CD14-positive monocyte (primary cell): ENCODE results near the gene SETD6. TPM values are rescaled to one million over a fixed set of nuclear protein-coding genes. Genes with fewer than 3 reads are reported as not detected.
"Not testable (repeated sequence)": the region's sequence is repeated elsewhere in the genome, so short reads cannot be mapped to it uniquely, and the experiment has no call there.

Experiments used
- DNase-seq, 3 donors: peaks; one replicate each; pipeline ENCODE4 v3.0.0-alpha.2; 2011 to 2022
- H2AFZ ChIP-seq: 2 replicates; pipeline ENCODE4 v1.6.0; 2012; ENCODE audit warnings: mild to moderate bottlenecking, low read depth, low read length, inconsistent platforms; ENCODE audit not compliant: insufficient read depth, poor library complexity, severe bottlenecking
- H3K27ac ChIP-seq, 2 donors: 1 replicate in 1 of 2; 2 replicates in 1 of 2; pipeline ENCODE4 v1.5.1; 2012 to 2013; ENCODE audit warnings: low read length in 2 of 2, control low read depth in 1 of 2, inconsistent platforms in 1 of 2, low read depth in 1 of 2, mild to moderate bottlenecking in 1 of 2
- H3K27me3 ChIP-seq, 2 donors: one replicate each; pipeline versions ENCODE4 v1.6.0 to v1.6.1; 2011 to 2013; ENCODE audit warnings: low read length in 2 of 2; ENCODE audit not compliant: control insufficient read depth in 2 of 2, insufficient read depth in 2 of 2
- H3K36me3 ChIP-seq, 2 donors: replicated peaks in 1 of 2; 1 replicate in 1 of 2; 2 replicates in 1 of 2; pipeline versions ENCODE4 v1.5.1 to v1.6.1; 2012 to 2013; ENCODE audit warnings: low read length in 2 of 2, control low read depth in 1 of 2, inconsistent platforms in 1 of 2, mild to moderate bottlenecking in 1 of 2; ENCODE audit not compliant: insufficient read depth in 2 of 2, control insufficient read depth in 1 of 2
- H3K4me1 ChIP-seq, 2 donors: 1 replicate in 1 of 2; 2 replicates in 1 of 2; pipeline versions ENCODE4 v1.5.1 to v1.6.1; 2012 to 2013; ENCODE audit warnings: low read length in 2 of 2, control low read depth in 1 of 2, inconsistent platforms in 1 of 2, mild to moderate bottlenecking in 1 of 2, moderate library complexity in 1 of 2; ENCODE audit not compliant: insufficient read depth in 2 of 2, control insufficient read depth in 1 of 2
- H3K4me2 ChIP-seq: replicated peaks from 2 replicates; pipeline ENCODE3; 2012; ENCODE audit warnings: low read length, moderate library complexity, mild to moderate bottlenecking; ENCODE audit not compliant: poor library complexity, severe bottlenecking; ENCODE audit errors: extremely low read depth
- H3K4me3 ChIP-seq, 3 experiments: fragments of 200-600 bp in 1 of 3; sonication (generic) in 1 of 3; replicated peaks in 1 of 3; 1 replicate in 2 of 3; 2 replicates in 1 of 3; pipeline ENCODE4 v1.5.1; 2011 to 2013; ENCODE audit warnings: low read length in 3 of 3, mild to moderate bottlenecking in 3 of 3, control low read depth in 2 of 3, low read depth in 2 of 3, inconsistent platforms in 1 of 3, moderate library complexity in 1 of 3
- H3K79me2 ChIP-seq: 2 replicates; pipeline ENCODE4 v1.6.0; 2012; ENCODE audit warnings: mild to moderate bottlenecking, control low read depth, inconsistent platforms, low read length, moderate library complexity; ENCODE audit not compliant: insufficient read depth
- H3K9ac ChIP-seq: 2 replicates; pipeline ENCODE4 v1.6.0; 2017; ENCODE audit warnings: low read length, mild to moderate bottlenecking; ENCODE audit not compliant: insufficient read depth, poor library complexity, severe bottlenecking
- H3K9me3 ChIP-seq, 2 donors: replicated peaks in 1 of 2; 1 replicate in 1 of 2; 2 replicates in 1 of 2; pipeline versions ENCODE4 v1.5.1 to v1.6.1; 2012 to 2013; ENCODE audit warnings: low read length in 2 of 2, control low read depth in 1 of 2; ENCODE audit not compliant: control insufficient read depth in 1 of 2, insufficient read depth in 1 of 2
- H4K20me1 ChIP-seq: 2 replicates; pipeline ENCODE4 v1.6.0; 2012; ENCODE audit warnings: mild to moderate bottlenecking, low read length, control low read depth, moderate library complexity; ENCODE audit not compliant: insufficient read depth
- H3K27ac Mint-ChIP-seq, 7 donors: one replicate each; pipeline ENCODE4 v1.8.0; 2020; ENCODE audit warnings: mild to moderate bottlenecking in 7 of 7, mixed read lengths in 7 of 7, moderate library complexity in 6 of 7, inconsistent platforms in 2 of 7
- H3K27me3 Mint-ChIP-seq, 3 donors: one replicate each; pipeline ENCODE4 v1.8.0; 2021 to 2022; ENCODE audit warnings: low read depth in 3 of 3, mild to moderate bottlenecking in 3 of 3, mixed read lengths in 3 of 3, moderate library complexity in 3 of 3, inconsistent platforms in 1 of 3
- H3K36me3 Mint-ChIP-seq, 2 donors: one replicate each; pipeline ENCODE4 v1.8.0; 2020; ENCODE audit warnings: mixed read lengths in 2 of 2, inconsistent platforms in 1 of 2, mild to moderate bottlenecking in 1 of 2
- H3K4me1 Mint-ChIP-seq: one replicate; pipeline ENCODE4 v1.8.0; 2020; ENCODE audit warnings: mild to moderate bottlenecking, mixed read lengths
- H3K4me3 Mint-ChIP-seq, 2 donors: one replicate each; pipeline ENCODE4 v1.8.0; 2020; ENCODE audit warnings: mild to moderate bottlenecking in 2 of 2, mixed read lengths in 2 of 2, moderate library complexity in 1 of 2
- H3K9me3 Mint-ChIP-seq, 7 donors: one replicate each; pipeline ENCODE4 v1.8.0; 2020 to 2022; ENCODE audit warnings: mixed read lengths in 7 of 7, mild to moderate bottlenecking in 6 of 7, moderate library complexity in 6 of 7, inconsistent platforms in 2 of 7
- WGBS: methylation state at CpG from one replicate; pipeline ENCODE4 v1.1.5; 2013; ENCODE audit warnings: missing lambda C conversion rate; ENCODE audit not compliant: insufficient coverage; 5-methylcytosine and 5-hydroxymethylcytosine counted together
- intact Hi-C, 2 donors: fragments of 100-400 bp; cut with micrococcal nuclease; formaldehyde crosslinking; loops; one replicate each; pipeline versions ENCODE4 v1.15.0 to v1.15.1; 2023
- polyA plus RNA-seq, 3 donors: library from polyadenylated mRNA; depleted of rRNA in 1 of 3; unstranded in 2 of 3; stranded (reverse) in 1 of 3; fragments of 300-500 nt in 2 of 3; fragments of >200 nt in 1 of 3; fragmentation: Illumina TruSeq in 2 of 3; gene quantifications; 1 replicate in 2 of 3; 2 replicates in 1 of 3; pipeline ENCODE4 v1.2.3, GENCODE V29; 2012 to 2021
- TF ChIP-seq, protein P1 (sequence below): fragments of 200-600 bp; IDR thresholded peaks from one replicate; pipeline ENCODE4 v1.8.0; 2022; ENCODE audit warnings: antibody characterized with exemption, mild to moderate bottlenecking

Gene SETD6
- polyA plus RNA-seq, 3 donors = 2.5 to 13.7 (median 3.4) TPM

- Mint-ChIP-seq H3K4me3 (no peak overlapping the region), H3K4me1 (peaks cover 1% of the 10 kb centered on the region), H3K27ac (no peak overlapping the region), H3K9me3 (no peaks in the 10 kb centered on the region), H3K36me3 (no peaks in the 10 kb centered on the region), H3K27me3 (peaks cover 9 to 21% (median 20%) of the 10 kb centered on the region in 3 donors)
- WGBS = 100% methylated on average over 4 of the region's 4 CpGs
- Histone ChIP-seq H3K9ac (no peak overlapping the region), H3K27ac (no peak overlapping the region), H3K36me3 (no peaks in the 10 kb centered on the region), H3K9me3 (no peaks in the 10 kb centered on the region), H4K20me1 (no peaks in the 10 kb centered on the region), H3K79me2 (no peaks in the 10 kb centered on the region), H3K4me1 (peaks cover 0 to 4% of the 10 kb centered on the region in 2 donors), H2AFZ (no peak overlapping the region), H3K4me3 (no peak overlapping the region), H3K4me2 (no peak overlapping the region), H3K27me3 (no peaks in the 10 kb centered on the region)
- DNase-seq = no peak
- TF ChIP-seq, protein P1, sequence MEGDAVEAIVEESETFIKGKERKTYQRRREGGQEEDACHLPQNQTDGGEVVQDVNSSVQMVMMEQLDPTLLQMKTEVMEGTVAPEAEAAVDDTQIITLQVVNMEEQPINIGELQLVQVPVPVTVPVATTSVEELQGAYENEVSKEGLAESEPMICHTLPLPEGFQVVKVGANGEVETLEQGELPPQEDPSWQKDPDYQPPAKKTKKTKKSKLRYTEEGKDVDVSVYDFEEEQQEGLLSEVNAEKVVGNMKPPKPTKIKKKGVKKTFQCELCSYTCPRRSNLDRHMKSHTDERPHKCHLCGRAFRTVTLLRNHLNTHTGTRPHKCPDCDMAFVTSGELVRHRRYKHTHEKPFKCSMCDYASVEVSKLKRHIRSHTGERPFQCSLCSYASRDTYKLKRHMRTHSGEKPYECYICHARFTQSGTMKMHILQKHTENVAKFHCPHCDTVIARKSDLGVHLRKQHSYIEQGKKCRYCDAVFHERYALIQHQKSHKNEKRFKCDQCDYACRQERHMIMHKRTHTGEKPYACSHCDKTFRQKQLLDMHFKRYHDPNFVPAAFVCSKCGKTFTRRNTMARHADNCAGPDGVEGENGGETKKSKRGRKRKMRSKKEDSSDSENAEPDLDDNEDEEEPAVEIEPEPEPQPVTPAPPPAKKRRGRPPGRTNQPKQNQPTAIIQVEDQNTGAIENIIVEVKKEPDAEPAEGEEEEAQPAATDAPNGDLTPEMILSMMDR = no peak
- intact Hi-C loops = no loop called here
These were observed 25.3 kb upstream of the SETD6 start for GRCh38 chr16:58490065-58490464.

DNA sequence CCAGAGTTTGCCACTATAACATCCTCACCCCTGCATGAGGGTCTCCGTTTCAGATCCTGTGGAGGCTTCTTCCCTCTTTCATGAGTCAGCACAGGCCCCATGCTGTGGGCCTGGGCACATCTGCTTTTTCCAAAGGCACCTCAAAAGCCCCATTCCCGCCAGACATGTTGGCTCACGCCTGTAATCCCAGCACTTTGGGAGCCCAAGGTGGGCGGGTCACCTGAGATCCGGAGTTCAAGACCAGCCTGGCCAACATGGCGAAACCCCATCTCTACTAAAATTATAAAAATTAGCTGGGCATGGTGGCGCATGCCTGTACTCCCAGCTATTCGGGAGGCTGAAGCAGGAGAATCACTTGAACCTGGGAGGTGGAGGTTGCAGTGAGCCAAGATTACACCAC, 24.8 kb upstream of the SETD6 start:
- peaks cover 9 to 22% (median 20%) of the 10 kb centered on the region in 3 donors for H3K27me3 Mint-ChIP-seq
- H3K36me3 Mint-ChIP-seq, H3K4me3 ChIP-seq, H2AFZ ChIP-seq, H3K79me2 ChIP-seq, H3K27ac ChIP-seq, H3K4me1 ChIP-seq, H3K4me2 ChIP-seq, H3K4me3 Mint-ChIP-seq, H3K27me3 ChIP-seq, H3K9ac ChIP-seq, intact Hi-C loops, H3K9me3 ChIP-seq, H3K27ac Mint-ChIP-seq, H3K36me3 ChIP-seq, H3K9me3 Mint-ChIP-seq, H3K4me1 Mint-ChIP-seq, H4K20me1 ChIP-seq, DNase-seq: not testable (repeated sequence)
- 87% methylated on average over 4 of the region's 8 CpGs for WGBS
